Measurements from ENCODE around the gene SPDL1. TPM values are rescaled to one million over a fixed set of nuclear protein-coding genes. Genes with fewer than 3 reads are reported as not detected.
"Not testable (repeated sequence)": the region's sequence is repeated elsewhere in the genome, so short reads cannot be mapped to it uniquely, and the experiment has no call there.

SPDL1 gene
- total RNA-seq, 1 donor = 3.7 TPM

DNA sequence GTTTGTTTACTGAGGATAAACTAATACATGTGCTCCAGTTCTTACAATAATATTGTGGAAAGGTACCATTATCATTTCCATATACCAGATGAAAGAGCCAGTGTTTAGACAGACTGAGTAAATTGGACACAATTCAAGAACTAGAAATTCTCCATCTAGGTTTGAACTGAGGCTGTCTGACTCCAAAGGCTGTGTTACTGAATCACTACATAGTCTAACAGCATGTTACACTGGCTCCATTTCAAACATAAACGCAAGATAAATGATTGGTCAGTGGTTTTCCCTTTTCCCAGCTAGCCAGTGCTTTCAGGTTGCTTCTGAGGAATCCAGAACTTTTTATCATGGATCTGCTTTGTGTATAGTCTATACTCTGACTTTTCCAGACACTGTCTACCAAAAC is 8.1 kb downstream of the SPDL1 start:
- no peaks in the 10 kb centered on the region for H3K9me3 ChIP-seq (ENCODE audit: low read depth, low read length)
- H3K4me1 ChIP-seq (ENCODE audit: insufficient read depth, low read length) = no peaks in the 10 kb centered on the region
- H3K27me3 ChIP-seq (ENCODE audit: insufficient read depth, low read length) = no peaks in the 10 kb centered on the region
- H3K4me3 ChIP-seq (ENCODE audit: low read length) = no peak overlapping the region

DNA sequence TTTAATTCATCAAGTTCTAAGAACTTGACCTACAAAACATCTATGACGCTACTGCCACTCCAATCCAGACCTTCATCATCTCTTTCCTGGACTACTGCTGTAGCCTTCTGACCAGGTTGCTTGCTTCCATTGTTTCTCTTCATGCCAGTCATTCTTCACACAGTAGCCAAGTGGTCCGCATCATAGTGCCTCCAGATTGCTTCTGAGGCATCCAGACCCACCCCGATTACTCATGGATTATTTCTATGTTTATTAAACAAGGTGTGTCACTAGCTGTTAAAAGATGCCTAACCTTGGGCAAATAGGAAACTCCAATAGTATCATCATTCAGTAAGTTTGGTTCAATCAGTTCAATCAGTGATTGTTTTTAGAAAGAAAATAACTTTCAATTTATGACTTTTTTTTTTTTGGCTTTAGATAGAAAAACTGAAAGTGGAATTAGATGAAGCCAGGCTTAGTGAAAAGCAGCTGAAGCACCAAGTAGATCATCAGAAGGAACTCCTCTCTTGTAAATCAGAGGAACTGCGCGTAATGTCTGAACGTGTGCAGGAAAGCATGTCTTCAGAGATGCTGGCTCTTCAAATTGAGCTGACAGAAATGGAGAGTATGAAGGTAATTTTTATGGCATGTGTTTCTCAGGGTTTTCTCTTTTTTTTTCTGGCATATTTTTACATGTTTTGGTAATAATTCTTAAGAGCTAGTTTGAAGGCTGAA is 9.5 kb downstream of the SPDL1 start:
- Histone ChIP-seq H3K4me1 (ENCODE audit: insufficient read depth, low read length) (no peaks in the 10 kb centered on the region), H3K9me3 (ENCODE audit: low read depth, low read length) (no peaks in the 10 kb centered on the region), H3K4me3 (ENCODE audit: low read length) (no peak overlapping the region), H3K27me3 (ENCODE audit: insufficient read depth, low read length) (no peaks in the 10 kb centered on the region)

DNA sequence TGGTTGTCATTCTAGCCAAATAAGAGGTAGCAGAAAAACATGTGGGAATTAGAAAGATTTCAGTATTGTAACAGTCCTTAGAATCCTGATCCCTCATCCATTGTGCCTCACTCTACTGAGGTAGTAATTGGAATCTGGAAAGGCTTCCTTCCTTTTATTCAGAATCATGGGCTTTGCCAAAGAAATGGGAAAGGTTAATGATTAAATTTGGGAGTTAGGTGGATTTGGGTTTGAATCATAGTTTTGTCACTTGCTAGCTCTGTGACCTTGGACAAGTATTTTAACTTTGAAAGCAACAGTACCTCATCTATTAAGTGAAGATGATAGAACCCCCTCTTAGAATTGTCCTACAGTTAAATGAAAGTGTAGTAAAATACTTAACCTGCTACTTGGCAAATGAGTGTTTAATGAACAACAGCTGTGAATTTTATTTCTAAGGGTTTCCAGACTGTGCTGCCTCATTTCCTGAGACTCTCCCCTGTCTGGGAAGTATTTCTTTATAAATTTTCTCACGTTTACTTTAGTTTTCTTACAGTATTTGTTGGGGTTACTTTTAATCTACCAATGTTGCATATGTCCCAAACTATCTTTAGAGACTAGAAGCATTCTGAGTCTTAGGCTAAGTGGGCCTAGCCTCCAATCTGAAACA is 11.7 kb downstream of the SPDL1 start:
- Histone ChIP-seq H3K4me1 (ENCODE audit: insufficient read depth, low read length) (no peaks in the 10 kb centered on the region), H3K4me3 (ENCODE audit: low read length) (no peak overlapping the region), H3K9me3 (ENCODE audit: low read depth, low read length) (no peaks in the 10 kb centered on the region), H3K27me3 (ENCODE audit: insufficient read depth, low read length) (no peaks in the 10 kb centered on the region)

DNA sequence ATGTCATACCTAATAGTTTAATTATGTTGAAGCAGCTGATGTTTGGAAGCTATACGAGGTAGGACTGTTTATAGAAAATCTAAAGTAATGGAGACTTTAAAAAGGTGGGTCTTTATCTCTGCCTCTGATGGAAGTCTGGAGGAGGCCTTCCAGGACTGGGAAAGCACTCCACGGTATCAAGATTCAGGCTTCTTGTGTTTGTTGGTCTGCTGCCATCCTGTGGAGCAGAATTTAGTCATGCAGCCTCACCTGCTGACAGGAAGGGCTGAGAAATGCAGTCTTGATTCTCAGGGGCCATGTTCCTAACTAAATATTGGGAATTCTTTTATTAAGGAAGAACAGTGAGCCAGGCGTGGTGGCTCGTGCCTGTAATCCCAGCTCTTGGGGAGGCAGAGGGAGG is 15.9 kb downstream of the SPDL1 start:
- no peak overlapping the region for H3K4me3 ChIP-seq (ENCODE audit: low read length)
- H3K27me3 ChIP-seq (ENCODE audit: insufficient read depth, low read length) = no peaks in the 10 kb centered on the region
- H3K4me1 ChIP-seq (ENCODE audit: insufficient read depth, low read length) = no peaks in the 10 kb centered on the region
- H3K9me3 ChIP-seq (ENCODE audit: low read depth, low read length) = no peaks in the 10 kb centered on the region

DNA sequence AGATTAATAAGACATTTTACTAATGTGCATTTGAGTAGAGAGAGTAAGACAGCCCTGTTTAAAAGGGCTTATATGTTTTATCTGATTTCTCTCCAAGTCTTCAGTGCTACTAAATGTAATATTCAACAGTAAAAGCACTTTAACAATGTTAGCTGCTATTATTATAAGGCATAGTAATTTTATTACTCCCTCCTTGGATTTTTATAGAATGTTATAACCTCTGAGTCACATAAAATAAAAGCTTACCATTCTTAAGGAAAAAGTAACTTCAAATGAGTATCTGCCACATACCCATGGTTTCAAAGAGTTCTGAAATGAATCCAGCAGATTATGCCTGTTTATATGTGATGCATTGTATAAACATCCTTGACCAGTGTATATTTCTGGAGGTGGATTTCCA is 19.0 kb downstream of the SPDL1 start:
- no peaks in the 10 kb centered on the region for H3K4me1 ChIP-seq (ENCODE audit: insufficient read depth, low read length)
- H3K9me3 ChIP-seq (ENCODE audit: low read depth, low read length) = no peaks in the 10 kb centered on the region
- H3K27me3 ChIP-seq (ENCODE audit: insufficient read depth, low read length) = no peaks in the 10 kb centered on the region
- H3K4me3 ChIP-seq (ENCODE audit: low read length) = no peak overlapping the region

DNA sequence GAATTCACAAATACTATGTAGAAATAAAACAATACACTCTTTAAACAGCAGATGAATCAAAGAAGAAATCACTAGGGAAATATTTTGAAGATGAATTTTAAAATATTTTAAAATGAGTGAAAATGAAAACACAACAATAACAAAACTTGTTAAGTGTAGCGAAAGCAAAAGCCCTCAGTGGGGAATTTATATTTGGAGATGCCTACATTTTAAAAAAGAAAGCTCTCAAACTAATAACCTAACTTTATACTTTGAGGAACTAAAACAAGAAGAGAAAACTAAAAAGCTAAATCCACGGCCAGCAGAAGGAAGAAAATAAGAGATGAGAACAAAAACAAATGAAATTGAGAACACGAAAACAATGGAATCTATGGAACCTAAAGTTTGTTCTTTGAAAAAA is 22.7 kb downstream of the SPDL1 start:
- Histone ChIP-seq H3K9me3 (ENCODE audit: low read depth, low read length) (no peaks in the 10 kb centered on the region), H3K27me3 (ENCODE audit: insufficient read depth, low read length) (no peaks in the 10 kb centered on the region), H3K4me1 (ENCODE audit: insufficient read depth, low read length) (no peaks in the 10 kb centered on the region), H3K4me3 (ENCODE audit: low read length) (no peak overlapping the region)

DNA sequence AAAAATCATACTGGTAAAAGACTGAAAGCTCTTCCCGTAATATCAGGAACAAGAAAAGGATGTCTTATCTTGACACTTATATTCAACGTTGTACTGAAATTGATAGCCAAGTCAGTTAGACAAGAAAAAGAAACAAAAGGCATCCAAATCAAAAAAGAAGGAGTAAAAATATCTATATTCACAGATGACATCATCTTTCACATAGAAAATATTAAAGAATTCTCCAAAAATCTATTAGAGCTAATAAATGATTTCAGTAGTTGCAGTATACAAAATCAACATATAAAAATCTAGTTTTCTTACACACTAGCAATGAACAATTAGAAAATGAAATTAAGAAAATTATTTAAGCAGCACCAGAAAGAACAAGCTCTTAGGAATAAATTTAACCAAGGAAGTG is 24.3 kb downstream of the SPDL1 start:
- H3K4me1 ChIP-seq (ENCODE audit: insufficient read depth, low read length) = no peaks in the 10 kb centered on the region
- no peaks in the 10 kb centered on the region for H3K9me3 ChIP-seq (ENCODE audit: low read depth, low read length)

DNA sequence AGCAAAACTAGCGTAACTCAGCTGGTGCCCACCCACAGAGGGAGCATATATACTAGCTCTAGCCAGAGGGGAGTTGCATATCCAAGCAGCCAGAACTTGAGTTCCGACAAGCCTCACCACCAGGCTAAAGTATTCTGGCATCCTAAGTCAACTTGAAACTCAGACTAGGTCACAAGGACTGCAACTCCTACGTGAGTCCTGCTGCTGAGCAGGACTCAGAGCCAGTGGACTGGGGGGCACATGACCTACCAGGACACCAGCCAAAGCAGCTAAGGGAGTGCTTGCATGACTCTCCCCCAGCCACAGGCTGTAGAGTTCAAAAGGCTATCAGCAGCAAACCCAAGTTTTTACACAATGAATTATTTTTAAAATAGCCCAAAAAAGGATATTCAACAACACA is 26.1 kb downstream of the SPDL1 start:
- Histone ChIP-seq H3K4me1 (ENCODE audit: insufficient read depth, low read length) (no peaks in the 10 kb centered on the region), H3K4me3 (ENCODE audit: low read length) (no peak overlapping the region), H3K27me3 (ENCODE audit: insufficient read depth, low read length) (peaks cover 4% of the 10 kb centered on the region), H3K9me3 (ENCODE audit: low read depth, low read length) (no peaks in the 10 kb centered on the region)

More for the DNA sequence above, 24.3 kb downstream of the SPDL1 start:
- H3K4me3 ChIP-seq (ENCODE audit: low read length) = no peak overlapping the region
- H3K27me3 ChIP-seq (ENCODE audit: insufficient read depth, low read length) = peaks cover 4% of the 10 kb centered on the region

DNA sequence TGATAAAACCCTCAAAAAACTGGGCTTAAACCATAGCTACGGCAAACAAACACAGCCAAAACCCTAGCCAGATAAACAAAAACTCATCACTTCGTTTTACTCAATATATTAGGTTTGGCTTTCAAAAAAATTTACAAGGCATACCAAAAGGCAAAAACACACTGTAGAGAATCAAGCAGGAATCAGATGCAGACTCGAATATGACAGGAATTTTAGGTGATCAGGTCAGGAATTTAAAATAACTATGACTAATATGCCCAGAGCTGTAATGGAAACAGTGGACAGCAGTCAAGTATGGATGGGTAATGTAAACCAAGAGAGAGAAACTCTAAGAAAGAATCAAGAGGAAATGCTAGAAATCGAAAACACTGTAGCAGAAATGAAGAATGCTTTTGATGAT is 27.0 kb downstream of the SPDL1 start:
- Histone ChIP-seq H3K4me1 (ENCODE audit: insufficient read depth, low read length) (no peaks in the 10 kb centered on the region), H3K27me3 (ENCODE audit: insufficient read depth, low read length) (peaks cover 4% of the 10 kb centered on the region), H3K4me3 (ENCODE audit: low read length) (no peak overlapping the region), H3K9me3 (ENCODE audit: low read depth, low read length) (no peaks in the 10 kb centered on the region)

DNA sequence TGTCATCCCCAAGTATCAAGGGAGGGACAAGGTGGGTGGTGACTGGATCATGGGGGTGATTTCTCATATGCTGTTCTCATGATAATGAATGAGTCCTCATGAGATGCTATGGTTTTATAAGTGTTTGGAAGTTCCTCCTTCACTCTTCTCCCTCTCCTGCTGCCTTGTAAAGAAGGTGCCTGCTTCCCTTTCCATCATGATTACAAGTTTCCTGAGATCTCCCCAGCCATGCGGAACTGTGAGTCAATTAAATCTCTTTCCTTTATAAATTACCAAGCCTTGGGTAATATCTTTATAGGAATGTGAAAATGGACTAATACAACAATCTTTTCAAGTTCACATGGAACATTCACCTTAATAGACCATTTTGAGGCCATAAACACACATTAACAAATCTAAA is 32.0 kb downstream of the SPDL1 start:
- Histone ChIP-seq H3K27me3 (ENCODE audit: insufficient read depth, low read length) (peaks cover 4% of the 10 kb centered on the region), H3K4me1 (ENCODE audit: insufficient read depth, low read length) (no peaks in the 10 kb centered on the region), H3K4me3 (ENCODE audit: low read length) (no peak overlapping the region), H3K9me3 (ENCODE audit: low read depth, low read length) (no peaks in the 10 kb centered on the region)

DNA sequence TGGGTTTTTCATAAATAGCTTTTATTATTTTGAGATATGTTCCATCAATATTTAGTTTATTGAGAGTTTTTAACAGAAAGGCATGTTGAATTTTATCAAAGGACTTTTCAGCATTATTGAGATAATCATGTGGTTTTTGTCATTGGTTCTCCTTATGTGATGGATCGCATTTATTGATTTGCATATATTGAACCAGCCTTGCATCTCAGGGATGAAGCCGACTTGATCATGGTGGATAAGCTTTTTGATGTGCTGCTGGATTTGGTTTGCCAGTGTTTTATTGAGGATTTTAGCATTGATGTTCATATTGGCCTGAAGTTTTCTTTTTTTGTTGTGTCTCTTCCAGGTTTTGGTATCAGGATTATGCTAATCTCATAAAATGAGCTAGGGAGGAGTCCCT is 40.7 kb downstream of the SPDL1 start:
- H3K27me3 ChIP-seq (ENCODE audit: insufficient read depth, low read length); H3K4me1 ChIP-seq (ENCODE audit: insufficient read depth, low read length); H3K4me3 ChIP-seq (ENCODE audit: low read length); H3K9me3 ChIP-seq (ENCODE audit: low read depth, low read length): not testable (repeated sequence)

DNA sequence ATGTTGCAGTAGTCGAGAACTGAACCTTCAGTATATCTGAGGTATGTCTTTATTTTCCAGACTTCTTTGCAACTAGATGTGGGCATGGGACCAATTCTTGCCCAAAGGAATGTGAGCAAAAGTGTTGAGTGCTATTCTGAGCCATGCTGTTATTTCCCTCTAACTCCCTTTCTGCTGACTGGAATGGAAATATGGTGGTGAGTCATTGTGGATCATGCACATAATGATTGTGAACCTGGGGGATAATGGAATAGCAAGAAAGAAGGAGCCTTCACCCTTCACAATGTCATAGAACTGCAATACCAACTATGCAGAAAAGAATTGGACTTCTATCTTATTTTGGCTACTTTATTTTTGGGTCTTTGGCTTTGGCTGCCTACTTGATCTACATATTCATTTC is 43.2 kb downstream of the SPDL1 start:
- Histone ChIP-seq H3K4me3 (ENCODE audit: low read length) (no peak overlapping the region), H3K9me3 (ENCODE audit: low read depth, low read length) (no peaks in the 10 kb centered on the region), H3K4me1 (ENCODE audit: insufficient read depth, low read length) (no peaks in the 10 kb centered on the region), H3K27me3 (ENCODE audit: insufficient read depth, low read length) (no peaks in the 10 kb centered on the region)

DNA sequence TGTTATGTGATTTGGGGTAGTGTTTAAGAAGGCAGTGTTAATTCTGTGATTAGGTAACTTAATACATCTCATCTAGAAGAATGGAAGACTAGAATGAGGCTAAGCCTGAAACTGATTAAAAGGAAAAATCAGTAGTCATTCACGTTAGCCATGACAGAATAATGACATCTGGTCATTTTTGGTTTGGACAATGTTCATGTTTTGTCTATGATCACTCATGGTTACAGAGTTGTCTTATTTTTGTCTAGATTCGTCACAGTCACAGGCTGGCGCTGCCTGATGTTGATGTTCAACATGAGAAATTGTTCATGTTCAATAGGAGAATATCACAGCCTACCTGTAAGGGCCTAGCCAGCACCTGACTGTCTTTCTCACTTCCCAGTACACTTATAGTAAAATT is 44.0 kb downstream of the SPDL1 start:
- H3K4me3 ChIP-seq (ENCODE audit: low read length) = no peak overlapping the region
- H3K27me3 ChIP-seq (ENCODE audit: insufficient read depth, low read length) = no peaks in the 10 kb centered on the region
- H3K4me1 ChIP-seq (ENCODE audit: insufficient read depth, low read length) = no peaks in the 10 kb centered on the region
- no peaks in the 10 kb centered on the region for H3K9me3 ChIP-seq (ENCODE audit: low read depth, low read length)

DNA sequence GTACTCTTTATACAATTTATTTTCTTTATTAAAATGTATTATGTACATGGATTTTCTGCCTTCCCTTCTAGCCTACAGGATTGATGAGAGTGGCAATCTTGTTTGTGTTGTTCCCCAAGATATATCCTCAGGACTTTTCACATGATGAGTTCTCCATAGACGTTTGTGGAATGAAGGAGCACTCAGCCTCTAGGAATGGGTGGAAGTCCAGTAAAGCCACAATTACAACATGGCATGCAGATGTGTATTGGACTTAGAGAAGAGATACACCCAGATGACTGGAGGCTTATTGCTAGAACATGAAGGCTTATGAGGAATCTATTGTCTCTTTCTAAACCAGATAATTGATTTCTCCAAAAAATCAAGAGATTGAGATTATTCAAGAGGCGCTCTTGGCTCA is 45.3 kb downstream of the SPDL1 start:
- Histone ChIP-seq H3K9me3 (ENCODE audit: low read depth, low read length) (no peaks in the 10 kb centered on the region), H3K27me3 (ENCODE audit: insufficient read depth, low read length) (no peaks in the 10 kb centered on the region), H3K4me3 (ENCODE audit: low read length) (no peak overlapping the region), H3K4me1 (ENCODE audit: insufficient read depth, low read length) (no peaks in the 10 kb centered on the region)

DNA sequence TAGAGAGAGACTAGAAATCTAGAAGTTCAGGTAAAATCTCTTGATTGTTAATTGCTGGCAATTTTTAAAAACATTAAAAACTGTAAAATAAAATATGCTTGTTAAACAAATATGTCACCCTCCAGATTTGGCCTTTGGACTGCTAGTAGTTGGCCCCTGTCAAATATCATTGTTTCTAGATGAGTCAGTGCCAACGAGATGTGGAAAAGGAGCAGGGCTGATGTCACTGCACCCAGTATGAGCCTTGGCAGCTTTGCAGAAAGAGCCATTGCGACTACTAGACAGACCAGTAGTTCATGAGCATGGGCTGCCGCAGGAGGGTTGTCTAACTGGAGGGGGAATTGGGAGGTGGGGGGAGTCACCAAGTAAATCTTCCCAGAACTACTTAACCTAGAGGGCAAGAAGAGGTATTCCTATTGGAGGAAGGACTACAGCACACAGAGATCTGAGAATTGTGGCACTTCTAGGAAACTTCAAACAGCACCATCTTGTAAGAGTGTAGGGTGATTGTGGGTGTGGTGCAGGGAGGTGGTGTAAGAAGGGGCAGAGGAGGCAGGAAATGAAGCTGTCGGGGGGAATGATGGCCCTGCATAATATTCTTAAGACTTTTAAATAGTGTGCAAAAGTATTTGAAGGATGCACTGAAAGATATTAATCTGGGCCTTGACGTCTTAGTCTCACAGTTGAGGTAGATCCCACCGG is 46.4 kb downstream of the SPDL1 start:
- Histone ChIP-seq H3K27me3 (ENCODE audit: insufficient read depth, low read length) (no peaks in the 10 kb centered on the region), H3K4me1 (ENCODE audit: insufficient read depth, low read length) (no peaks in the 10 kb centered on the region), H3K4me3 (ENCODE audit: low read length) (no peak overlapping the region), H3K9me3 (ENCODE audit: low read depth, low read length) (no peaks in the 10 kb centered on the region)

DNA sequence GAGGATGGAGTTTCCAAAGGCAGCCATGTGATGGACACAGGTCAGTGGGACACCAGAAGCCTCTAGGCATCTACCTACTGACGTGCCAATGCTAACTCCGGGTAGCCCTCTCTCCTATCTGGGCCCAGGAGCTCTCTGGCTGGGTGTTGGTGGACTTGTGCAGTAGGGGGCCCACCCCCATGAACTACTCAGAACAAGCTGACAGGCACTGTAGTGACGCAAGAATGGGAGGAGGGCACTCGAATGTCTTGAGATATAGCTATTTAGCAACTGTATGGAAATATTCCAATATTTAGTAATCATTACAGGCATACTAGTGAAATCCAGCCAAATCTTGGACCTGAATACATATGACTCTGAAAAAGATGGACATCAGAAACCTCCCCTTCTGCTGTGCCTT is 47.8 kb downstream of the SPDL1 start:
- H3K4me1 ChIP-seq (ENCODE audit: insufficient read depth, low read length) = peaks cover 5% of the 10 kb centered on the region
- no peak overlapping the region for H3K4me3 ChIP-seq (ENCODE audit: low read length)
- H3K27me3 ChIP-seq (ENCODE audit: insufficient read depth, low read length) = no peaks in the 10 kb centered on the region
- no peaks in the 10 kb centered on the region for H3K9me3 ChIP-seq (ENCODE audit: low read depth, low read length)
